ENCODE results near the gene NIPBL.
"Not testable (repeated sequence)": the region's sequence is repeated elsewhere in the genome, so short reads cannot be mapped to it uniquely, and the experiment has no call there.

Gene NIPBL

DNA sequence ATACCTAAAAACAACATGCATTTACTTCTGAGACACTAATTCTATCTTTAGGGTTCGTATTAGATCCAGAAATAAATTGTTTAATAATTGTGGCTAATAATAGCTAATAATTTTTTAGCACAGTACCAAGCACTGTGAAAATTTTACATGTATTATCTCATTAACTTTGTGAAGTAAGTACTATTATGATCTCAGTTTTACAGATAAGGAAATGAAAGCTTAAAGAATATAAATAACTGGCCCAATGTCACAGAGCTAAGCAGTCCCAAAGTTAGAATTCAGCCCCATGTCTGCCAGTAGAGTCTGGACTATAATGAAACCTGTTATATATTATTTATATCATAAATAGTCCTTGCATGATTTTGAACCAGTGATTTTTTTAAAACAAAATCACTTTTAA, 163.3 kb downstream of the NIPBL start:
- DNase-seq = no peak

DNA sequence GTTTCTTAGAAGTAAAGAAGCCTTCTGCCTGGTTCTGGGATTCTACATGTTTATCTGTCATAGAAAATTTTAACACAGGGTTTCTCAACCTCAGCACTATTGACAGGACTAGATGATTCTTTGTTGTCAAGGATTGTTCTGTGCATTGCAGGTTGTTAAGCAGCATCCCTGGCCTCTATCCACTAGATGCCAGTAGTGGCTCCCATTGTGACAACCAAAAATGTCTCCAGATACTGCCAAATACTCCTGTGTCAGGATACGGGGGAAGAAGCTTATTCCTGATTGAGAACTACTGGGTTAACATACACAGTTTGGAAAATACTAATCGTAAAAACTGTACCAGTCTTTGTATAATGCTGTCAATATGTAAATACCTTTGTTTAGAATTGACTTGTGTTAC, 167.1 kb downstream of the NIPBL start:
- DNase-seq = no peak

DNA sequence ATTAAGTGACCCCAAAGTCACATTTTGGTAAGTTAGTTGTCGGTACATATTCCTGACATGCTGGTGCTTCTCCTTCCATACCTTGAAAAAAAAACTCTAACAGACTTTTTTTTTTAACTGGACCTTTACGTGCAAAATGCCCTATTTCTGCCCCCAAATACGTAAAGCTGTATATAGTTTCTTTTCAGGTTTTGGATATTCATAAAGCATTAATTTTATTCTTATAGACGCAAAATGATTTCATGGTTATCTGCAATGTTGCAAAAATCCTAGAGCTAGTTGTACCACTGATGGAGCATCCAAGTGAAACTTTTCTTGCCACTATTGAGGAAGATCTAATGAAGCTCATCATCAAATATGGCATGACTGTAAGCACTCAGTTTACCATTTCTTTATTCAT, 167.6 kb downstream of the NIPBL start:
- no peak for DNase-seq

- no peak for DNase-seq
These were observed 169.1 kb downstream of the NIPBL start for GRCh38 chr5:37045703-37046102.

GRCh38 chr5:37047947-37048346, 171.4 kb downstream of the NIPBL start:
- DNase-seq = no peak

GRCh38 chr5:37054391-37054790, 177.8 kb downstream of the NIPBL start:
- DNase-seq = no peak

DNA sequence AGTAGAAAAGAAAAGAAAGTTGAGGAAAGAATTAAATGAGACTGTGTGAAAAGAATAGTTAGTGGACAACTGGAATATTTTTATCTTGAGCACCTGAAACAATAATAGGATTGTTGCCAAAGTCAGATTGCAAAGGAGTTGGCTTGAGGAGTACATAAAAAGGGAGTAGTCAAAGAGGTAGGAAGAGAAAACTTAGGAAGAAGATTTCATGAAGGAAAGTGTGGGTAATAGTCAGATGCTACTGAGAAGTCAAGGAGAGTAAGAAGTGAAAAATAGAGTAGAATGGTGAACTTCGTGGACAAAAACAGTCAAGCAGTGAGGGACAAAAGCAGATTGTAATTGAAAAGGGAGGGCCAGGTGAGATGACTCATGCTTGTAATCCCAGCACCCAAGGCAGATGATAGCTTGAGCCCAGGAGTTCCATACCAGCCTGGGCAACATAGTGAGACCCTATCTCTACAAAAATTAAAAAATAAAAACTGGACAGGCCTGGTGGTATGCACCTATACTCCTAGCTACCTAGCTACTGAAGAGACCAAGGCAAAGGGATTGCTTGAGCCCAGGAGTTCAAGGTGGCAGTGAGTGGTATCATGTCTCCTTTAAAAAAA, 178.9 kb downstream of the NIPBL start:
- DNase-seq = no peak

DNA sequence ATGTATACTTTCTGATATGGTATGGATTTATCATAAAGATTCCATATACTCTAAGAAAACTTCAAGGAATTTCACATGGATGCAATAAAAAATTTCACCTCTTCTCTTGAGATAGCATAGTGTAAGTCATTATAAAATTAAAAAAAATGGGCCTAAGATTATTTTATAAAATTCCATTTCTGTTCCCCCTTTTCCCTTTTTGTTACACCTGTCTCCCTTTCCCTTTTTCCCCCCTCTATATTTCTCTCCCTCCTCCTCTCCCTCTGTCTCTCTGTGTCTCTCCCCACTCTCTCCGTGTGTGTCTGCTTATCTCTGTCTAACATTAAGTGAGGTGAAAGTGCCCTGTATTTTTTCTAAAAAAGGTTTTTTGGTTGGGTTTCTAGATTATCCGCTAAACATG, 180.2 kb downstream of the NIPBL start:
- no peak for DNase-seq

DNA sequence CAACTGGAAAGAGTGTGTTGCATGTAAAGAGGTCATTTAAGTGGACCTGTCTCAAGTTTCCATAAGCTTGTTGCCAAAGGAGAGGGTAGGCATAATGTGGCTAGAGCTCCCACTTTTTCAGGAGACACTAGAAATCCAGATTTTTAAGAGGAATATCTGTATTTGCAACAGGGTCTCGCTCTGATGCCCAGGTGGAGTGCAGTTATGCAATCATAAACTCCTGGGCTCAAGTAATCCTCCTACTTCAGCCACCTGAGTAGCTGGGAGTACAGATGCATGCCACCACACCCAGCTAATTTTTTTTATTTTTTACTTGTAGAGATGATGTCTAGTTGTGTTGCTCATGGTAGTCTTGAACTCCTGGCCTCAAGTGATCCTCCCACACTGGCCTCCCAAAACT, 183.5 kb downstream of the NIPBL start:
- no peak for DNase-seq

- DNase-seq = no peak
These were observed 187.2 kb downstream of the NIPBL start for GRCh38 chr5:37063739-37064138.

DNA sequence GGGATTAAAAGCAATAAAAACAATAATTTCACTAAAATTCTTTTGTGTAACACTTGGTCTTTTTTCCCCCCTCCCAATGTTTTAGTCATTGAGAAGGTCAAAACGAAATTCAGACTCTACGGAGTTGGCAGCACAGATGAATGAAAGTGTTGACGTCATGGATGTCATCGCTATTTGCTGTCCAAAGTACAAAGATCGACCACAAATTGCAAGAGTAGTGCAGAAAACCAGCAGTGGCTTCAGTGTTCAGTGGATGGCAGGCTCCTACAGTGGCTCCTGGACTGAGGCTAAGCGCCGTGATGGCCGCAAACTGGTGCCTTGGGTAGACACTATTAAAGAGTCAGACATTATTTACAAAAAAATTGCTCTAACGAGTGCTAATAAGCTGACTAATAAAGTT, 187.9 kb downstream of the NIPBL start:
- DNase-seq = no peak

DNA sequence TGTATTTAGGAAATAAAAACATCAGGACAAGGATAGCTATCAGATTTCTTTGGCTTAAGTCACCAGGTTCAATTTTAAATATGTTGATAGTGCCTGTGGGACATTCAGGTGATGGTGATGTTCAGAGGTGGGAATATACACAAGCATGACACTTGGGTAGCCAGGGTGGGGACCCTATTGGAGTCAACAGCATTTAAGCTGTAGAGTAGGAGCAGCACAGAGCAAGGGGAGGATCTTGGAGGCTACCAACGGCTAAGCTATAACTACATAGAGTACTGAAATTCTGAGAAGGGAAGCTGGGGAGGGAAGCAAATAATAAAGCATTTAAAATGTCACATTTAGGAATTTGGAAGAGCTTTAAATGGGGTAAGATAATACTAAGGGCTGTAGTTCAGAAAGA, 194.9 kb downstream of the NIPBL start:
- no peak for DNase-seq

- DNase-seq = no peak
These were observed 195.5 kb downstream of the NIPBL start for GRCh38 chr5:37071901-37072581.

DNA sequence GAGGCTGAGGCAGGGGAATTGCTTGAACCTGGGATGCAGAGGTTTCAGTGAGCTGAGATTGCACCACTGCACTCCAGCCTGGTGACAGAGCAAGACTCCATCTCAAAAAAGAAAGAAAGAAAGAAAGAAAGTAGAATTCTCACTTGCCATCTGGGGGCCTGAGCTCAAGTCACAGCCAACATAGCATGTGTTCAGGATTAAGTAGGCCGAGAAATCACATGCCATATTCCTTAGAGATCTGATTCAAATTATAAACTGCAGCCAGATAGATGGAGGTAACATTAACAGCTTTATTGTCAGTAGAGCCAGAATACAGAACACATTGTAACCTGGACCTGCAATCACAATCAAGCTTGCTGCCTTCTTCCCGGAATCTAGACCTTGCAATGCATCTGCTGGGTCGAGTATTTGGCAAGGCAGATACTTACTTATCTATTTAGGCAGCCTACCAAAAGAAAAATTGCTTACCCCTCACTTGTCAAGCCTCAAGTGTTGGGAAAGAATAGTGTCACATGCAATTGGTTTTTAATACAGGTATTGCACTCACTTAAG, 198.9 kb downstream of the NIPBL start:
- no peak for DNase-seq

GRCh38 chr5:37077146-37077545, 200.6 kb downstream of the NIPBL start:
- DNase-seq = no peak

DNA sequence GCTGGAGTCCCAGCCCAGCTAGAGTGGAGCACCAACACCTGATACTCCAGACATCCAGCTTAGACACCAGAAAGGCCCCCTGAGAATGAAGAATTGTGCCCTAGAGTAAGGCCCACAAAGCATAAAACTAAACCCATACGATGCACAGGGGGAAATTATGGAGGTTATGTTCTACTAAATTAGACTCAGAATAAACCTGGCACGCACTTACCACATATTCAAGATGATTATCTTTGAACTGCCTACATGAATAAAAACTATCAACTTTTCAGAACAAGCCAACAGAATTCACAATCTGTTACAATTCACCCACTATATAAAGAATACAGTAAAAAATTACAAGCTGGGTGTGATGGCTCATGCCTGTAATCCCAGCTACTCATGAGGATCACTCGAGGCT, 204.1 kb downstream of the NIPBL start:
- DNase-seq = no peak

DNA sequence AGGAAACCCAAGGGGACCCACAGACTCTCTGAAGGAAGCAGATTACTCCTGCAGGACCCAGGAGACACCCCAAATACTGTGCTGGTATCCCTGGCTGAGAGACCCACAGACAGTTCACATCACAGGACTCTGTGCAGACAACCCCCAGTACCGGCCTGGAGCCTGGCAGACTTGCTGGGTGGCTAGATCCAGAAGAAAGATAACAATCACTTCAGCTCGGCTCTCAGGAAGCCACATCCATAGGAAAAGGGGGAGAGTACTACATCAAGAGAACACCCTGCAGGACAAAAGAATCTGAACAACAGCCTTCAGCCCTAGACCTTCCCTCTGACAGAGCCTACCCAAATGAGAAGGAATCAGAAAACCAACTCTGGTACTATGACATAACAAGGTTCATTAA, 206.4 kb downstream of the NIPBL start:
- DNase-seq = not testable (repeated sequence)

DNA sequence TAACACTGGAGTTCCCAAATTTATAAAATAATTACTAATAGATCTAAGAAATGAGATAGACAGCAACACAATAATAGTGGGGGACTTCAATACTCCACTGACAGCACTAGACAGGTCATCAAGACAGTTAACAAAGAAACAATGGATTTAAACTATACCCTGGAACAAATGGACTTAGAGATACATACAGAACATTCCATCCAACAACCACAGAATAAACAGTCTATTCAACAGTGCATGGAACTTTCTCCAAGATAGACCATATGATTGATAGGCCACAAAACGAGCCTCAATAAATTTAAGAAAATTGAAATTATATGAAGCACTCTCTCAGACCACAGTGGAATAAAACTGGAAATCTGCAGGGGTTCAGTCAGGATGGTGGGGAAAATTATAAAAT, 209.5 kb downstream of the NIPBL start:
- not testable (repeated sequence) for DNase-seq

GRCh38 chr5:37086466-37087173, 210.1 kb downstream of the NIPBL start:
- no peak for DNase-seq

DNA sequence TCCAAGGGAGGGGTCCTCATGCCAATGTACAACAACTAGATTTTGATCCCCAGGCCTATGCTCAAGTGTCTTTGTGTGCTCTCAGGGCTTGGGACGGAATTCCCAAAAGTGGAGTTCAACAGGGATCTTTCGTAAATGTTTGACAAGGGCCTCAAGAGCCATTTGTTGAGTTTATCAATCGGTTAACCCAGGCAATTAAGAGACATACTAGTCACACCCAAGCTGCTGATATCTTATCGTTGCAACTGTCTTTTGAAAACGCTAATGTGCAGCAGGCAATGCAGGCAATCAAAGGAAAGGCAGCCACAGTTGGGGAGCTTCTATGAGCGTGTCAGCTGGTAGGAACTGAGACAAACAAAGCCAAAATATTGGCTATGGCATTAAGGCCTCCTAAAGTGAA, 211.4 kb downstream of the NIPBL start:
- DNase-seq = no peak

DNA sequence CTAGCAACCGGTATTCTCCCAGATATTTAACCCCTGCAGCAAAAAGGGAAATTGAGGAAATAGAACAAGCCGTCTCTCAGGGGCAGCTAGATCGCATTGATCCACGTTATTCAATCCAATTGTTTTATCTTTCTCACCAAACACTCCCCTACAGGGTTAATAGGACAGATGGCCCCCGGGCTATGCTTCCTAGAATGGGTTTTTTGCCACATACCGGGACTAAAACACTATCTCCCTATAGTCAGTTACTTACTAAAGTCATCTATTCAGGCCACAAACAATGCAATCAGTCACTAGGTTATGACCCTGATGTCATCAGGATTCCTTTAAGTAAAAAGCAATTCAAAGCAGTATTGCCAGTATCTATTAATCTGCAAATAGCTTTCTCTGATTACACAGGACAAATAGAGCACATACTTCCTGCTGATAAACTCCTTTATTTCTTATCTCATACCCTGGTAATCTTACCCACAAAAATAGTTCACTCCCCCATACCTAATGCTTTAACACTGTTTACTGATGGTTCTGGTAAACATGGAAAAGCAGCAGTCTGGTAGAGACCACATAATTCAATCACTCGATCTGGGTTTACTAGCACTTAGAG, 213.7 kb downstream of the NIPBL start:
- no peak for DNase-seq

DNA sequence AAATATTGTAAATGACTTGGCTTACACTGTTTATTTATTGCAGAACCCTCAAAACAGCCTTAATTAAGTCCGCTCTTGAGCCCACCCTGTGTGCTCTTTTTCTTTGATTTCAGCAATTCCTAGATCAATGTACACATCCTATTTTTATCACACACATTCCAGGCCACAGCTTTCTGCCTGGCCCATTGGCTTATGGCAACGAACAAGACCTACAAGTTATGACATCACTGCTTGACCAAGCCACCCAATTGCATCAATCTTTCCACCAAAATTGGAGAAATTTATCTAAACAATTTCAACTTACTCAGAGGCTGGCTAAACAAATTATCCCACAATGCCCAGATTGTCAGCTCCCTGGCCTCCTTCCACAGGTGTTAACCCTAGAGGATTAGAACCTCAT, 214.2 kb downstream of the NIPBL start:
- no peak for DNase-seq

DNA sequence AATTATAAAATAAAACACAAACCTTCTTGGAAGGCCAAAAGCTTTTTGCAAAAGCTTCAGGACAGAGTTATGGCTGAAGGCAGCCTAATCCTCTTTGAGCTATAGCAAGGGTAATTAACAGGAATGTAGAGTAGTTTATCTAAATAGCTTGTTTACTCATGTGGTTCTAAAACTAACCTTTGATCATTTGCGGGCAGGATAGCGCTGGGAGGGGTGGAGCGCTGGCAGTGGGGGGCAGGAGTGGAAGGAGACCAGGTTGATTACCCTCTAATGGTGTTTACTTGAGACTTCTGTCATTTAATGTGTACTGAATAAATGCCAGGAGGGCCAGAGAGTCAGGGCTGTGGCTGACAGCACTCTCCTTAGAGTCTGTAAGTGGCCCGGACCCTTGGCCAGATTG, 217.2 kb downstream of the NIPBL start:
- not testable (repeated sequence) for DNase-seq

GRCh38 chr5:37099267-37099666, 222.7 kb downstream of the NIPBL start:
- DNase-seq = not testable (repeated sequence)
